GM18505 (cell line): ENCODE measurements around the gene ZNF699.
A peak's percentile ranks its signal among the peaks of the same experiment; 100 is the strongest.
"Not testable (repeated sequence)": the region's sequence is repeated elsewhere in the genome, so short reads cannot be mapped to it uniquely, and the experiment has no call there.

Experiments used
- ATAC-seq: cut with Tn5 transposase; IDR thresholded peaks from one replicate; pipeline ENCODE4 v1.9.1; 2021; ENCODE audit not compliant: unreplicated experiment
- POLR2A ChIP-seq: IDR thresholded peaks from 4 replicates; pipeline ENCODE4 v1.6.1; 2011; ENCODE audit warnings: borderline replicate concordance; ENCODE audit not compliant: insufficient read depth, insufficient read length; ENCODE audit errors: extremely low read depth

The ZNF699 gene

DNA sequence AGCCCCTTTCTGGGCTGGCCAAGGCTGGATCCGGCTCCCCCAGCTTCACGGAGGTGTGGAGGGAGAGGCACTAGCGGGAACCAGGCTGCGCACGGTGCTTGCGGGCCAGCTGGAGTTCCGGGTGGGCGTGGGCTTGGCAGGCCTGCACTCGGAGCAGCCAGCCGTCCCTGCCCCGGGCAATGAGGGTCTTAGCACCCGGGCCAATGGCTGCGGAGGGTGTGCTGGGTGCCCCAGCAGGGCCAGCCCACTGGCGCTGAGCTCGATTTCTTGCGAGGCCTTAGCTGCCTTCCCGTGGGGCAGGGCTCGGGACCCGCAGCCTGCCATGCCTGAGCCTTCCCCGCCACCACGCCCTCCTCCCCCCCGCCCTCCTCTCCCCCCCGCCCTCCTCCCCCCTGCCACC is 11.7 kb upstream of the ZNF699 start:
- no peak for ATAC-seq

DNA sequence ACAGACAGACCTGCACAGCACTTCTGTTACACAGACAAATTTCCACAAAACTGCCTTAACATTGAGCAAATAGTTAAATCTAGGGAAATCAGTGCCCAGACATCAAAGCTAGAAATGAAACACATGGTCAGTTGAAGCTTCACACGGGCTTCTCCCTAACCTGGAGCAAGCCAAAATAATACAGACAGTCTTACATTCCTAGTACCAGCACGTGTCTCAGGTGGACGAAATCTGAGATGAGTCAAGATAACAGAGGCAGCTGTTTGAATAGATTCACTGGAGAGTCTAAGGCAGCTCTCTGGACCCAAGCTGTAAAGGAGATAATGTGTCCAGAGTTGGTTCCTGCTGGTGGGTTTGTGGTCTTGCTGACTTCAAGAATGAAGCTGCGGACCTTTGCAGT is 4.1 kb upstream of the ZNF699 start:
- ATAC-seq, result no peak
- TF ChIP-seq POLR2A, result no peak

More for the DNA sequence above, 11.7 kb upstream of the ZNF699 start:
- no peak for TF ChIP-seq POLR2A

DNA sequence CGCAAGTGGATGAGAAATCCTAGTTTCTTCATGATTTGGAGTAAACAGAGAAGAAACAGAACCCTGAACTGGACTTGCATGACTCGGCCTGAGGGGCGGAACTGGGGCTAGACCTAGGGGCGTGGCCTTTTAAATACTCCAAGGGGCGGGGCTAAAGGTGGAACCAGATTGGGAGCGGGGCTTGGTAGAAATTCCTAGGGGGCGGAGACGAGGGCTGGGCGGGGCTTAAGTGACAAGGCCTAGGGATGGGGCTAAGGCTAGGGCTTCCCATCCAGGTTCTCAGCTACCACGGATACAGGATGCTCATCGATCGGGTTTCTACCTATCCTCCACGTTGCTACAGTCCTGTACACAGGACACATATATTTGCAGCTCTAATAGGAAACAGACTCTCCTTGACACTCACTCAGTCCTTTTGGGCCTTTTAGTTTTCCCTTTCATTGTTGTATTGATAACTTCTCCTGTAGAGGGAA is 372 bp upstream of the ZNF699 start:
- ATAC-seq, result peak; percentile 57
- TF ChIP-seq POLR2A, result no peak

DNA sequence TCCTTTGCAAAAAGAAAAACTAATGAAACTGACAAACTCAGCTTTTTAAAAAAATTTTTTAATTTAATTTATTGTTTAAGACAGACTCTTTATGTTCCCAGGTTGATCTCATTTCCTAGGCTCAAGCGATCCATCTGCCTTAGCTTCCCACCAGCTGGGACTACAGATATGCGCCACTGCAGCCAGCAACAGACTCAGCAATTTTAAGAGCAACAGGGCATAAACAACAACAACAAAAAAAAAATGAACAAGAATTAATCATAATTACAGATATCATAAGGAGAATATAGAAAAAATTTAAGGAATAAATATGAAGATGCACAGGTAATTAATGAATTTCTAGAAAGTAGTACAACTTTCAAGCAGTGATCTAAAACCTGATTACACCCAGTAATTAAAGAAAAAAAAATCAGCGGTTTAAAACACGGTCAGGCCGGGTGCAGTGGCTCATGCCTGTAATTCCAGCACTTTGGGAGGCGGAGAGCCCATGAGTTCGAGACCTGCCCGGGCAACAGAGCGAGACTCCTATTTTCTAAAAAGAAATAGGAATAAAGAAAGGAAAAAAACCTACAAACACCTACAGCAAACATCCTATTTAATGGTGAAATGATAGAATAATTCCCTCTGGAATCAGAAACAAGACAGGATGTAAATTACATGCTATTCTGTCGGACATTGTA is 1.4 kb downstream of the ZNF699 start:
- no peak for ATAC-seq
- TF ChIP-seq POLR2A, result no peak

DNA sequence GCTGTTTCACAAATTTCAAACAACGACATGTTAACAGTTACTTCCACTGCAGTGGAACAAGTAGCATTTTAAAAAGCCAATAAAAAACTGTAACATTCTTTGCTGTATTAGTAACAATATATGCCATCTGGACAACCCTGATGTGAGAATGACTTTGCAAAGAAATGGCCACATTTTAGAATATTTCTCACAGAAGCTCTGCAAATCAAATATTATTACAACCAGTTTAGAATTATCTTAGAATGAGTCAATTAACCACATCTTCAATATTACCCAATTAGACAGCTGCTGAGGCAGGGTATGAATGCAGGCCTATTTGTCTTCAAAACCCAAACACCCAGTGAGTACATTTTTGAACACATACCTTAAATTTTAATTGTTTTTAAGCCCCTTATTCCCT is 3.2 kb downstream of the ZNF699 start:
- TF ChIP-seq POLR2A, result no peak
- no peak for ATAC-seq

DNA sequence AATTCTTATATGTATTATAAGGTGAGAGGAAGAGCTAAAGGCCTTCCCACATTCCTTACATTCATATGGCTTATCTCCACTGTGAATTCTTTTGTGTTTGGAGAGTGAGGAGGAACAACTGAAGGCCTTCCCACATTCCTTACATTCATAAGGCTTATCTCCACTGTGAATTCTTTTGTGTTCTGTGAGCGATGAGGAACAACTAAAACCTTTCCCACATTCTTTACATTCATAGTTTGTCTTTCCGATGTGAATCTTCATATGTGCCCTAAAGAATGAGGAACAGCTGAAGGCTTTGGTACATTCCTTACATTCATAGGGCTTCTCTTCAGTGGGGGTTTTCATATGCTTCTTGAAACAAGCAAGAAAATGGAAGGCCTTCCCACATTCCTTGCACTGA is 13.3 kb downstream of the ZNF699 start:
- ATAC-seq, result no peak
- no peak for TF ChIP-seq POLR2A

DNA sequence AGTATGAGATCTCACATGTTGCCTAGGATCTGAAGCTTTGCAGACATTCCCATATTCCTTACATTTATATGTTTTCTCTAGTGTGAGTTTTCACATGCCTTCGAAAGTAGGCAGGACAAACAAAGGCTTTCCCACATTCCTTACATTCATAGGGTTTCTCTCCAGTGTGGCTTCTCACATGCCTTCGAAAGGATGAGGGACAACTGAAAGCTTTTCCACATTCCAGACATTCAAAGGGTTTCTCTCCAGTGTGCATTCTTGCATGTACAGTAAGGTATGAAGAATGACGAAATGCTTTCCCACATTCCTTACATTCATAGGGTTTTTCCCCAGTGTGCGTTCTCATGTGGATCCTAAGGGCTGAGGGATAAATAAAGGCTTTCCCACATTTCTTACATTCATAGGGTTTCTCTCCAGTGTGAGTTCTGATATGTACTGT is 14.2 kb downstream of the ZNF699 start:
- no peak for ATAC-seq
- no peak for TF ChIP-seq POLR2A

DNA sequence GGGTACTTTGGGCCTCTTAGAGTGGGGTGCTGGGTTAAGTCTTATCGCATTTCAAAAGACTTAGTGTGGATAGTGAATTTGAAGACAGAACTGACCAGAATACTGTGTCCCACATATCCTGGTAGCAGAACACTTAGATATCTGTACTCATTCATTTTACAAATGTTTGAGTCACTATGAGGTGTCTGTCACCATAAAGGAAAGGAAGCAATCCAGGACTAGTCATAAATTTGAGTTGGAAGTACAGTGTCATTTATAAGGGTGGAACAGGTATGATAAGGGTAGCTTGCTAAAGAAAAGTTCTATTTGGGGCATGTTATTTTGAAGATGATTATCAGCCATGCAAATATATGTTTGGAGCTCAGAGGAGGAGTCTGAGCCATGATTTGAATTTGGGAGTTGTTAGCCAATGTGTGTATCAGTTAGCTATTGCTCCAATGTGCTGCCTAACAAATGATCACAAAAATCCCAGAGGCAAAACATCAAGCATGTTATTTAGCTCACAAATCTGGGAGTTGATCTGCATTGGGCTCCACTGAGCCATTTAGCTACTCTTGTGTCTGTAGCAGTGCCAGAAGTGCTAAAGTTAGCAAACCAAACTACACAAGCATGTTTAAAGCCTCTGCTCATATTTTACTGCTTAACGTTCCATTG is 20.3 kb downstream of the ZNF699 start:
- no peak for TF ChIP-seq POLR2A
- no peak for ATAC-seq

DNA sequence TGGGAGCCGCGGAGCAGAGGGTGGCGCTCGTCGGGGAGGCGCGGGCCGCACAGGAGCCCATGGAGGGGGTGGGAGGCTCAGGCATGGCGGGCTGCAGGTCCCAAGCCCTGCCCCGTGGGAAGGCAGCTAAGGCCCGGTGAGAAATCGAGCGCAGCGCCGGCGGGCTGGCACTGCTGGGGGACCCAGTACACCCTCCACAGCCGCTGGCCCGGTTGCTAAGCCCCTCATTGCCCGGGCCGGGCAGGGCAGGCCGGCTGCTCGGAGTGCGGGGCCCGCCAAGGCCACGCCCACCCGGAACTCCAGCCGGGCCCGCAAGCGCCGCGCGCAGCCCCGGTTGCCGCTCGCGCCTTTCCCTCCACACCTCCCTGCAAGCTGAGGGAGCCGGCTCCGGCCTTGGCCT is 26.2 kb downstream of the ZNF699 start:
- ATAC-seq, result not testable (repeated sequence)

DNA sequence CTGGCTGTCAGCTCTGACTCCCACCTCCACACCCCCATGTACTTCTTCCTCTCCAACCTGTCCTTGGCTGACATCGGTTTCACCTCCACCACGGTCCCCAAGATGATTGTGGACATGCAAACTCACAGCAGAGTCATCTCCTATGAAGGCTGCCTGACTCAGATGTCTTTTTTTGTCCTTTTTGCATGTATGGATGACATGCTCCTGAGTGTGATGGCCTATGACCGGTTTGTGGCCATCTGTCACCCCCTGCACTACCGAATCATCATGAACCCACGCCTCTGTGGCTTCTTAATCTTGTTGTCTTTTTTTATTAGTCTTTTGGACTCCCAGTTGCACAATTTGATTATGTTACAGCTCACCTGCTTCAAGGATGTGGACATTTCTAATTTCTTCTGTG is 58.4 kb downstream of the ZNF699 start:
- ATAC-seq, result no peak
- no peak for TF ChIP-seq POLR2A

DNA sequence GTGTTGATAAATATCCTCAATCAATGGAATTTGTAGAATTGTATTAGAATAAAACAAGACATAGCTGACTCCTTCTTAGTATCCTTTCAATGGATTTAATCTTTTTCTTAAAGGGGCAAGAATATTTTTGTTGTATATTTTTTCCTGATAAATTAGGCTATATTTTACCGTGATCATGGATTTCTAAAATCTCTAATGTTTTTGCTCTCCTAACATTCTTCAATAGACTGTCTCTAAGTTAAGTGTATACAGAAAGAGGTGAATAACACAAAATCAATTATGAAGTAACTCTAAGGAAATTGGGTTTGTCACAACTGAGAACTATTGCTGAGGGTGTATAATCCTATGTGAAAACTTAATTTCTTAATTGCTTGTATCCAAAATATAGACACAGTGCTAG is 59.0 kb downstream of the ZNF699 start, which contains the start of gene OR7E24:
Gene OR7E24, plus strand, starts transcription at position 301 of the 400 bp plus-strand sequence. CDS start 114 bp downstream, outside the sequence.
- ATAC-seq, result no peak
- TF ChIP-seq POLR2A, result no peak
